Skin epidermis (tissue), 12 donors: ENCODE data around the gene IER5L.

Experiments
- H3K27ac ChIP-seq, 21 experiments: fragments of 200-600 bp; sonication (generic) in 11 of 21; one replicate each; pipeline ENCODE4 v1.5.0; 2020; ENCODE audit warnings: mild to moderate bottlenecking in 3 of 21, inconsistent platforms in 2 of 21, moderate library complexity in 2 of 21
- H3K4me3 ChIP-seq, 7 experiments: fragments of 200-600 bp; sonication (generic) in 2 of 7; one replicate each; pipeline ENCODE4 v1.5.0; 2020; ENCODE audit warnings: inconsistent platforms in 2 of 7, mild to moderate bottlenecking in 2 of 7, moderate library complexity in 1 of 7

The IER5L gene

DNA sequence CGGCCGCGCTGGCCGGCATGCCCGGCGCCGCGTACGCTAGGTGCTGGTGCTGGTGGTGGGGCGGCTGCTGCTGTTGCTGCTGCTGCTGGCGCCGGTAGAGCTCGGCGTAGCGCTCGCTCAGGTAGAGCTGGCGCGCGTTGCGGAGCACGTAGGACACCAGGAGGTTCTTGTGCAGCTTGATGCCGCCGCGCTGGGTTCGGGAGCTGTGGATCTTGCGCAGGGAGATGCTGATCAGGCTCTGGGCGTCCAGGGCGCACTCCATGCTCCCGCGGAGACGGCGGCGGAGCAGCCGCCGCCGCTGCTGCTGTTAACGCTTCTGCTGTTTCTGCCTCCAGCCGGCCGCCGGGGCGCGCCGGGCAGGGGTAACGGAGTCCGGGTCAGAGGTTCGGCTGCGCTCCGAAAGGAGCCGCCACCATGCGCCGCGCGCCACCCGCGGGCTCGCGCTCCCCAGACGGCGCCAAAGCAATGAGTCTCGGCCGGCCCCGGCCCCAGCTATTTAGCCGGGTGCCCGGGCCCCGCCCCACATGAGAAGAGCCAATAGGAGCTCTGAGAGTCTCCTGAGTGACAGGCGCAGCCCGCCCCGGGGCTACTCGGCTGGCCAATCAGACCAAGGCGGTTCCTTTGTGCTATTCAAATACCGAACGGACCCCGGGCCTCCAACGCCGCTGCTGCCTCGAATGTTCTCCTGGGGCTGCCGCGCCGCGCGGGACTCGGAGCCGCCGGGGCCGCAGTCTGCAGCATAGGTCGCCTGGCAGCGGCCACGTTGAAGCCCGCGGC is at the start of gene IER5L:
Gene IER5L (minus strand): TSS at position 471 of the 777 bp plus-strand sequence. CDS start 209 bp downstream, at position 262.
- H3K4me3 ChIP-seq = peak within 1 kb of the TSS; percentile 64 to 92 (median 86)
- peak within 1 kb of the TSS; percentile 83 to 100 (median 96) for H3K27ac ChIP-seq

DNA sequence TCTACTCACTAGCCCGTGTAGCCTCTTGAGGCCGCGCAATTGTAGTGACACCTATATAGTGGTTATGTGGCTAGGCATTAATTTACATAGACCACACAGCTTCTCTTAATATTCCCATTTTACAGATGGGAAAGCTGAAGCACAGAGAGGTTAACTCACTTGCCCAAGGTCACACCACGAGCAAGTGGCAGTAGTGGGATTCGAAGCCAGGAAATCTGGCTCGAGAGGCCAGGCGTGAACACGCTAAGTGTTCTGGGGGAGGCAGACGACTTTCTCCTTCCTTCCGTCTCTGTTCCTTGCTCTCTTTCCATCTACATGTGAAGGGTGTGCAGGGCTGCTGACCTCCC is 49.8 kb upstream of the IER5L start:
- Histone ChIP-seq H3K4me3 (no peak overlapping the region), H3K27ac (no peak overlapping the region)

DNA sequence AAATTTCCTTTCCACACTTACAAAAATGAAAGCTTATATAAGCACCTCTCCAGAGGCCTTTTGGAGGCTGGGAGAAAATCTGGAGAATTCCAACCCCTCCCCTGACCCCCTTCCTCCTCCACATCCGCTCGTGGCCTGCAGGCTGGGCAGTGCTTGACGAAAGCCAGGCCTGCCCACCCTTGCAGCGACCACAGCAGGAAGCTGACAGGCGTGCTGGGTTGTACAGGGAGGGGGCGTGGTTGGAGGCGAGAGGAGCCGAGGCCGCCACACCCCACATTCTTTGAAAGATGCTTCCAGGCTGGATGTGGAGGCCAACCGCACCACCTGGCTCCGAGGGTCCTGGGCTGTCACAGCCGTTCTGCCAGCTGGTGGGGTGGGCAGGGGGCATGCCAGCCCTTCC is 47.8 kb upstream of the IER5L start:
- Histone ChIP-seq H3K27ac (peak overlapping the region in 12 of 21 experiments; percentile 44 to 76 (median 69)), H3K4me3 (no peak overlapping the region)

DNA sequence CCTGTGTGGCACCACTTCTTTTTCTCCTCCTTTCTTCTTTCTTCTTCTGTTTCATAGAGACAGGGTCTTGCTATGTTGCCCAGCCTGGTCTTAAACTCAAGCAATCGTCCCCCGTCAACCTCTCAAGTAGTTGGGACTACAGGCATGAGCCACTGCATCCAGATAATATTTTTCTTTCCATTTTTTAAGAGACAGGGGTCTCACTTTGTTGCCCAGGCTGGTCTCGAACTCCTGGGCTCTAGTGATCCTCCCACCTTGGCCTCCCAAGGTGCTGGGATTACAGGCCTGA is 47.4 kb upstream of the IER5L start:
- peak overlapping the region in 15 of 21 experiments; percentile 6 to 76 (median 64) for H3K27ac ChIP-seq
- no peak overlapping the region for H3K4me3 ChIP-seq

DNA sequence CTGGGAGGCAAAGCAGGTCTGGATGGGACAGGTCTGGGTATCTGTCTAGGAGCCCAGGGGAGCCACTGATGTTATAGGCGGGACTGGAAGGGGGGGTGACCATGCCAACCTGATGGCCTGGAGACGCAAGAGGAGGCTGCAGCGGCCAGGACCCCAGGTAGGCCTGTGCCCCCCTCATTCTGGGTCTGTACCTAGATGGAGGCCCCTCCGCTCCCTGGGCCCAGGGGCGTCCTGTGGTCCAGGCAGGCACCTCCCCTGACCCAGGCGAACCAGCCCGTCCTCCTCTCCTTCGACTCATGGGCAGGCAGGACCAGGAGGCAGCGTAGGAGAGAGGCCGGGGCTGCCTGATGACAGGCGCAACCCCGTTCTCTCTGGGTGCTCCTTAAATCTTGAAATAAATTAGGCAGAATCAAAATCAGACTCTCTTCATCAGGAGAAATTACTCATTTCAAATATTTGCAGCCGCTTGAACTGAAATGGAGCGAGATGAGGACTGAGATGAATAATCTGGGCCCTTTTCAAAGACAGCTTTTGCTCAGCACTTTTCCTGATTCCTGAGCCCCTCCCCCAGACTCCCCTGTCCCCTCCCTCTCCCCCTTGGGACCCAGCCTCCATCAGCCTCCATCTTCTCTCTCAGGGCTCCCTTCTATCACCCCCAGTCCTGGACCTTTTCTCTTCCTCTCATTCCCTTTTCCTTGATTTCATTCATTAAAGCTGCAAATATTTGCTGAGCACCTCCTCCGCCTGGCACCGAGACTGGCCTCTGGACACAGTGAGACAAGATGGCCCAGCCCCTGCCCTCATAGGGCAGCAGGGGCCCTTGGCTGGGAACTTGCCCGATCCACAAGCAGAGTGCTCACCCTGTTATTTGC is 46.8 kb upstream of the IER5L start:
- H3K27ac ChIP-seq = peak overlapping the region in 16 of 21 experiments; percentile 6 to 76 (median 63)

DNA sequence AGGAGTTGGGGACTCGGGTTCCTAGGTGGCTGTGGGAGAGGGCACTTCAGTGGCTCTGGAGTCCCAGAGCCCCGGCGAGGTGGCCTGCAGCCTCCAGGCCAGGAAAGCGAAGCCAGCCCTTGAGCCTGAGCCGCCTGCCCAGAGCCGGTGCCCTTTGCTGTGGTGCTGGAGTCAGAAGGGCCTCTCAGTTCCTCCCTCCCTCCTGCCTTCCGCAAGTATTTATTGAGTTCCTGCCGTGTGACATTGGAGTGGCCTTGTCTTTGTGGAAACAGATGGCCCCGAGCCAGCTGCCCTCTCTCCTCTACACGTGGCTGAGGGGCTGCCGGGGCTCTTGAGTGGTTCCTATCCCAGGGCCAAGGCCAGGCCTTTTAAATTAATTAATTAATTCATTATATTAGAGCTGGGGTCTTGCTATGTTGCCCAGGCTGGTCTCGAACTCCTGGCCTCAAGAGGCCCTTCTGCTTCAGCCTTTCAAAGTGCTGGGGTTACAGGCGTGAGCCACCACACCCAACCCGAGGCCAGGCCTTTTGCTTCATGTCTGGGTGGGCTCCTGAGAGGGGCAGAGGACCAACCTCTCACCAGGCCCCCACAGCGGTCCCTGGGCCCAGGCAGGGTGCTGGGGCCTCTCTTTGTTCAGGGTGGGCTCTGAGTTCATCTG is 45.6 kb upstream of the IER5L start:
- peak overlapping the region in 8 of 21 experiments; percentile 5 to 73 (median 66) for H3K27ac ChIP-seq
- no peak overlapping the region for H3K4me3 ChIP-seq

More for the DNA sequence above, 46.8 kb upstream of the IER5L start:
- no peak overlapping the region for H3K4me3 ChIP-seq

DNA sequence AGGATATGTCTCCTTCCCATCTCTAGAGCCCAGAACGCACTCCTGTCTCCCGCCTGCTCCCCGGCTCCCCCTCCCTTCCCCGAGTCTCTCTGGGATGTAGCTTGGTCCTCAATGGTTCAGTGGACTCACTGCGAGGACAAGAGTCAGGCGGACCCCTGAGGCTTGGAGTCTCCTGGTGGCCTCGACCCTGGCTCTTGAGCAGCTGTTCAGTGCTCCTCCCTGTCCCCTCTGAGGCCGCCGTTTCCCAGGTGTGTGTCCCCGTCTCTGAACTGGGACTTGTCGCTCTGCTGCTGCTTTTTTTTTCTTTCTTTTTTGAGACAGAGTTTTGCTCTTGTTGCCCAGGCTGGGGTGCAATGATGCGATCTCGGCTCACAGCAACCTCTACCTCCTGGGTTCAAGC is 44.8 kb upstream of the IER5L start:
- no peak overlapping the region for H3K4me3 ChIP-seq
- H3K27ac ChIP-seq = no peak overlapping the region

DNA sequence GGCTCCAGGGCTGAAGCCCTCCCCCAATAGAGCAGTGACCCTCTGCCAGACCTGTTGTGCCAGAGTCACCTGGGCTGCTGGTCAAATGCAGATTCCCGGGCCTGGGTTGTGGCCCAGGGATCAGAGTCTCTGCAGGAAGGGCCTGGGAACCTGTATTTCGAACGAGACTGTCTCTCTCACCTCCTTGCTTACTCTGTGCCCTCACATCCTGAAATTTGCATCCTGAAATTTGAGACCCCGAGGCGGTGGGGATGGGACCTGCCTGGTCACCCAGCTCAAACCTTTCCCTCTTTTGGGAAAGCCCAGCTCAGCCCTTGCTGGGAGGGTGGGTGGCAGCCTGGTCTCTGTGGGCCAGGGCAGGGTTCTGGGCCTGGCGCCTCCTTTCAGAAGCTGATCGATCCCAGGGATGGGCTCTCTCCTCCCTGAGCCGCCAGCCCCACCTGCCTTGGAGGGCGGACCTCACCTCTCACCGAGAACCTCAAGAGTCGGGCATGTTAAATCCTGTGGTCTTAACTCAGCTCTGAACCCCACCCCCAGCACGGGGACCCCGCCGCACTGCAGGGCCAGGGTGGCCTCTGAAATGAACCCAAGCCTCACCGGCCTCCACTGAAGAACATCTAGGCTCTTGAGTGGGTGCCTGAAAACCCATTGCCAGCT is 44.0 kb upstream of the IER5L start:
- H3K27ac ChIP-seq = no peak overlapping the region
- H3K4me3 ChIP-seq = no peak overlapping the region

DNA sequence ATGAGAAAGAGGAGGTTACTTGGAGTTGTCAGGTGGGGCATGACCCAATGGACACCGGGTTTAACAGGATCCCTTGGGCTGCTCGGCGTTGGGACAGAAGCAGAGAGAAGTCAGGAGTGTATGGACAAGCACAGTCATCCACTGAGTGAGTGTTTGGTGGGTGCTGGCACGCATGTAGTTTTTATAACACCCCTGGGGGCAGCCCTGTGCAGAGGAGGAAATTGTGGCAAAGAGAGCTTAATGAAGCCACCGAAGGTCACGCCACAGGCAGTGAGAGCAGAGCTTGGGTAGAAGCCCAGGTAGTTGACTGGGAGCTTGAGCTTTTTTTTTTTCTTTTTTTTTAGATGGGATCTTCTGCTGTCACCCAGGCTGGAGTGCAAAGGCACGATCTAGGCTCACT is 43.2 kb upstream of the IER5L start:
- Histone ChIP-seq H3K4me3 (no peak overlapping the region), H3K27ac (no peak overlapping the region)

DNA sequence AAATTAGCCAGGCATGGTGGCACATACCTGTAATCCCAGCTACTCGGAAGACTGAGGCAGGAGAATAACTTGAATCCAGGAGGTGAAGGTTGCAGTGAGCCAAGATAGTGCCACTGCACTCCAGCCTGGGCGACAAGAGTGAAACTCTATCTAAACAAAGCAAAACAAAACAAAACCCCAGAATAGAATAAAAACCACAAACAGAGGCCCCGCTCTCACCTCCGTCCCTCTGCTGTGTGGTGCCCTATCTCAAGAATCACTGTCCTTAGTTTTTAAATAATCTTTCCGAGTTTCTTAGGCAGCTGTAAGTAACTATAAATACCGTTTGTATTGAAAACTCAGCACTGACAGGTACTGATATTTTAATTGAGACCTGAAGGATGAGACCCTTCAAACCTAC is 42.7 kb upstream of the IER5L start:
- Histone ChIP-seq H3K4me3 (no peak overlapping the region), H3K27ac (no peak overlapping the region)

DNA sequence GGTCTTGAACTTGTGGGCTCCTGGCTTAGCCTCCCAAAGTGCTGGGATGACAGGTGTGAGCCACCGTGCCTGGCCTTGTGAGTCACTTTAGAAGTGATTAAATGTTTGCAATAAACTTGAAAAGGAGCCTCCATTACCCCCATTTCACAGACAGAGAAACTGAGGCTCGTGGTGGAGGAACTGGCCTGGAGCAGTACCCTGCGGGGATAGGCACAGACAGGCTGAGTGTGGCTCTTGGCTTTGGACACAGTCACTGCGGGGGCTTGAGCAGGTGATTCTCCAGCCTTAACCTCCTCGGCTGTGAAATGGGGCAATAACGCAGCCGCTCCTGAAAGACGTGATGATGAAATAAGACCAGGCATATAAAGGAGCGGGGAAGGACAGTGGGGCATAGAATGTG is 40.9 kb upstream of the IER5L start:
- Histone ChIP-seq H3K27ac (no peak overlapping the region), H3K4me3 (no peak overlapping the region)

DNA sequence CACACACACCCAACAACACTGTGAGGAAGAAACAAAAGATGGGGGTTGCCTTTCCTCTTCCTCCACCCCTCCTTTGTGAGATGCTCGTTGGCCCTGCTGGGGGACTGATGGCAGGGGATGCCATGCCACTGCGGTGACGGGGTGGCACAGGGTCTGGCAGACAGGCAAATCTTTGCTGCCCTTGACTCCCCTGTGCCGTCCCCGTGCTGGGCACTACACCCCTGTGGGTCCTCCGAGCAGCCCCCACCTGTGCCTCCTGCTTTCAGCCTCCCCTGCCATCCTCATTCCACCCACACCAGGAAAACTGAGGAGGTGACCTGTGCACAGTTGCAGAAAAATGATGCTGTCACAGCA is 40.2 kb upstream of the IER5L start:
- Histone ChIP-seq H3K27ac (no peak overlapping the region), H3K4me3 (no peak overlapping the region)

DNA sequence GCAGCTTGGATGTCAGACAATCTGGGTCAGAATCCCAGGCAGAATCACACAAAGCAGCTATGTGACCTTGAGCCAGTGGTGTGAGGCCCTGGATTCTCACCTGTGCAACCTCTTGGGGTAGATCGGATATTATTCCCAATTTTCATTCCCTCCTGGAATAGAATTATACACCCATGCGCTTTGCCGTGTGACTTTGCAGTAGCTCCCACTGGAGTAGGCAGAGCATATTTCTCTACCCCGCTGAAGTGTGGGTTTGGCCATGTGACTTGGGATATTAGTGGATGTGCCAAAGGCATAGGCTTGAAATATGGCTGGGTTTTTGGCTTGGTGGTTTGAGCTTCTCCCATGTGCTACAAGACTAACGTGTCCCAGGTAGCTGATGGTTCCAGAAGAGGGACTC is 35.5 kb upstream of the IER5L start:
- Histone ChIP-seq H3K4me3 (no peak overlapping the region), H3K27ac (no peak overlapping the region)

DNA sequence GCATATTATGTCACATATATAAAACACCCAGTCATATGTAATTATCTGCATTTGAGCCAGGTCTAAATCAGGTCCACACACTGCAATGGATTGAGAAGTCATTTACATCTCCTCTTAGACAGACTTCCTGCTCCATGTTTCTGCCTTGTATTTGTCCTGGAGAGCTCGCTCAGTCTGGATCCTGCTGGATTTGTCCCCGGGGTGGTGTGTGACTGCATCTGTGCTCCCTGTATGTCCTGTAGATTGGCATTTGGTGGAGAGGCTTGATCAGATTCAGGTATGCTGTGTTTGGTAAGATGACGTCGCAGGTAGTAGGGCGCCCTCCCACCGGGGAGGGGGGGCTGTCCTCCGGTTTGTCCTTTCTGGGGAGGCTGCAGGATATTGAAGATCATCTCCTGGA is 33.6 kb upstream of the IER5L start:
- no peak overlapping the region for H3K4me3 ChIP-seq
- no peak overlapping the region for H3K27ac ChIP-seq

DNA sequence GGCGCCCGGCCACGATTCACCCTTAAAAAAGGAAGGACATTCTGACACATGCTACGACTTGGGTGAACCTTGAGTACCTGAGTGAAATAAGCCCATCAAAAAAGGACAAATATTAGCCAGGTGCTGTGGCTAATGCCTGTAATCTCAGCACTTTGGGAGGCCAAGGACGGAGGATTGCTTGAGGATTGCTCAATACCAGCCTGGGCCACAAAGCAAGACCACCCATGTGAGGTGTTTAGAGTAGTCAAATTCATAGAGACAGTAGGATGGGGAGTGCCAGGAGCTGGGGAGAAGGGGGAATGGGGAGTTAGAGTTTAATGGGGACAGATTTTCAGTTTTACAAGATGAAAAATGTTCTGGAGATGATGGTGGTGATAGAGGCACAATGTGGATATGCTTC is 32.1 kb upstream of the IER5L start:
- H3K4me3 ChIP-seq = no peak overlapping the region
- H3K27ac ChIP-seq = no peak overlapping the region

DNA sequence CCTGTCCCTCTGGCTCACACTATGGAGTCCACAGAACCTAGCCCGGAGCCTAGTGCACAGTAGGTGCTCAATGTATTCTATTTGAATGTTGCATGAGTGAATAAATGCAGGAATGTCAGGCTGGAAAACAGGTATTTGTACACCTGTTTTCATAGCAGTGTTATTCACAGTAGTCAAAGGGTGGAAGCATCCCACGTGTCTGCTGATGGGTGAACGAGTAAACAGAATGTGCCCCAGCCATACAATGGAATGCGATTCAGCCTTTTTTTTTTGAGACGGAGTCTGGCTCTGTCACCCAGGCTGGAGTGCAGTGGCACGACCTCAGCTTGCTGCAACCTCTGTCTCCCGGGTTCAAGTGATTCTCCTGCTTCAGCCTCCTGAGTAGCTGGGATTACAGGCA is 31.5 kb upstream of the IER5L start:
- Histone ChIP-seq H3K27ac (no peak overlapping the region), H3K4me3 (no peak overlapping the region)

DNA sequence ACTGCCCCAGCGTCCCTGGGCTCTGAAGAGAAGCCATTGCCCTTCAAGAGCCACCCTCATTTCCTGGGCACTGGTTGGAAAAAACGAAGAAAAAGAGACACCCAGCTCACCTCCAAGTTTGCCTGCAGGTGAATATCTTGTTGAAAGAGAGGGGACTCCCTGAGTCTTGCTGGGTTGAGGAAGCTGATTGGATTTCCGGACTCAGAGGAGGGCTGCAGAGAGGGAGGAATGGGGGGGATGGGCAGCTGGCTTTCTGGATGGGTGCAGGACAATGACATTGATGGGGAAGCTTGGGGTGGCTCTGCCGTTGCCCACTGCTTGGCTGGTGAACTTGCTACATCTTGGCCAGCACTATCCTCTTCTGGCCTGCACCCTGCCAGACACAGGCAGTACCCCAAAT is 31.0 kb upstream of the IER5L start:
- Histone ChIP-seq H3K27ac (no peak overlapping the region), H3K4me3 (no peak overlapping the region)

DNA sequence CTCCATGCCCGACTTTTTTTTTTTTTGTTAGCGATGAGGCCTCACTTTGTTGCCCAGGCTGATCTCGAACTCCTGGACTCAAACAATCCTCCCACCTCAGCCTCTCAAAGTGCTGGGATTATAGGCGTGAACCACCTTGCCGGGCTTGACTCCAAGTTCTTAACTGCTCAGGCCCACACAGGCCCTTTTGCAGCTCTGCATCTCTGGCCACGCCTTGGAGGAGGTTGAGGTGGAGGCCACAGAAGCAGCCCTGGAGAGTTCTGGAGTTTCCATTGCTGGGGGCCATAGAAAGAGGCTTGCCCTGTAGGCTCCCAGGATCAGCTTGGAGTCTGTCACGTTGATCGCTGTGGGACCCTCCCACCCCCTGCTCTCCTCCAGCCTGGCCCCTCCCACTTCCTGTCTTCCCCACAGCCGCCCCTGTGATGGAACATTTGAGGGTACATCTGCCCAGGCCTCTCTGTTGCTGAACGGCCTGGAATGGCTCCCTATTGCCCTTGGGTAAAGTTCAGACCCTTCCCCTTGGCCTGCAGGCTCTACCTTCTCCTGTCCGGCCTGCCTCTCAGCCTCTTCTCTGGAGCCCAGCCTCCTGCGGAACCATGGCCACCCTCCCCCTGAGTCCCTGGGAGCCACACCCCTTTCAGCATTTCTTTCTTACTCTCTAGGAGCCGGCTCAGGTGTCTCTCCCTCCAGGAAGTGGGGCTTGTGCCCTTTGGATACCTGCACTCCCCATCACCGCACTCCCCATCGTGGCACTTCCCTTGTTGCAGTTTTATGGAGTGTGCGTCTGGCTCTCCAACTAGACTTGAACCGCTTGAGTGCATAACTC is 30.4 kb upstream of the IER5L start:
- Histone ChIP-seq H3K27ac (no peak overlapping the region), H3K4me3 (no peak overlapping the region)

DNA sequence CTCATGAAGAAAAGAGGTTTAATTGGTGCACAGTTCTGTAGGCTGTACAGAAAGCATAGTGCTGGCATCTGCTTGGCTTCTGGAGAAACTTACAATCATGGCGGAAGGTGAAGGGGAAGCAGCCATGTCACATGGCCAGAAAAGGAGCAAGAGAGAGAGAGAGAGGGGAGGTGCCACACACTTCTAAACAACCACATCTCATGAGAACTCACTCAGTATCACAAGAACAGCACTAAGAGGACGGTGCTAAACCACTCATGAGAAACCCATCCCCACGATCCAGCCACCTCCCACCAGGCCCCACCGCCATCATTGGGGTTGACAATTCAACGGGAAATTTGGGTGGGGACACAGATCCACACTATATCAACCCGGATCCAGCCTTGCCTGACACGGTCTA is 28.8 kb upstream of the IER5L start:
- Histone ChIP-seq H3K27ac (no peak overlapping the region), H3K4me3 (no peak overlapping the region)

DNA sequence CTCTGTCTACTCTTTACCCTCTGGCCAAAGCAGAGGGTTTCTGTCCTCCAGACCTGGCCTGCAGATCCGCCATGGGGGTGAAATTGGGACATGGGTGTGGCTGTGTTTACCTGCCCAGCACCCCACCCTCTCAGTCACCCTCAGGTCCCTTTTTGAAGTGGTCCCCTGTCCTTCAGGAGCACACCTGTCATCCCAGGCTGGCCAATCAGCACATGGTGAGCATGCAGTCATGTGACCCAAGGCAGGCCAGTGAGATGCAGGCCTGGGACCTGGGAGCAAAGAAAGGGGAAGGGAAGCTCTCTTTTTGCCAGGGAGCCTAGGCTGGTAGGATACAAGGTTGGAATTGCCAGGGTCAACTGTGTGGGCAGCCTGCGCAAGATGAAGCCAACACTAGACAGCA is 28.3 kb upstream of the IER5L start:
- Histone ChIP-seq H3K27ac (no peak overlapping the region), H3K4me3 (no peak overlapping the region)
